OCI-LY1 (cell line): ENCODE measurements around the gene ADGRF1.
"Not testable (repeated sequence)": the region's sequence is repeated elsewhere in the genome, so short reads cannot be mapped to it uniquely, and the experiment has no call there.

Experiments used
- H2AFZ ChIP-seq: fragments of 200-600 bp; sonication (generic), shearing (Covaris generic); 2 replicates; pipeline ENCODE4 v1.6.0; 2014; ENCODE audit warnings: antibody characterized with exemption, mild to moderate bottlenecking, low read length
- H3F3A ChIP-seq: fragments of 200-600 bp; sonication (generic), shearing (Covaris generic); 2 replicates; pipeline ENCODE4 v1.6.0; 2014; ENCODE audit warnings: mild to moderate bottlenecking, antibody characterized with exemption, low read length, moderate library complexity; ENCODE audit not compliant: insufficient read depth
- H3K27ac ChIP-seq: fragments of 200-600 bp; sonication (generic); 2 replicates; pipeline ENCODE4 v1.5.1; 2014; ENCODE audit warnings: low read length, mixed run types, mild to moderate bottlenecking, low read depth; ENCODE audit not compliant: poor library complexity, severe bottlenecking
- H3K27me3 ChIP-seq: fragments of 200-600 bp; sonication (generic); 2 replicates; pipeline ENCODE4 v1.6.0; 2014; ENCODE audit warnings: antibody characterized with exemption, mild to moderate bottlenecking, low read length, moderate library complexity; ENCODE audit not compliant: insufficient read depth
- H3K36me3 ChIP-seq: fragments of 200-600 bp; sonication (generic); 2 replicates; pipeline ENCODE4 v1.6.1; 2014; ENCODE audit warnings: mild to moderate bottlenecking, antibody characterized with exemption, low read length, moderate library complexity, mixed read lengths; ENCODE audit not compliant: insufficient read depth
- H3K4me1 ChIP-seq: fragments of 200-600 bp; sonication (generic); 2 replicates; pipeline ENCODE4 v1.5.1; 2014; ENCODE audit warnings: mild to moderate bottlenecking, low read length, moderate library complexity; ENCODE audit not compliant: insufficient read depth, severe bottlenecking
- H3K4me2 ChIP-seq: fragments of 200-600 bp; sonication (generic), shearing (Covaris generic); 2 replicates; pipeline ENCODE4 v1.6.1; 2014; ENCODE audit warnings: low read length
- H3K4me3 ChIP-seq: fragments of 200-600 bp; sonication (generic); 2 replicates; pipeline ENCODE4 v1.5.1; 2014; ENCODE audit warnings: low read length, low read depth, mild to moderate bottlenecking, mixed read lengths; ENCODE audit not compliant: poor library complexity, severe bottlenecking
- H3K79me2 ChIP-seq: fragments of 200-600 bp; shearing (Covaris generic); 2 replicates; pipeline ENCODE4 v1.6.1; 2016; ENCODE audit warnings: mixed run types, low read length, mixed read lengths; ENCODE audit not compliant: insufficient read depth
- H3K9ac ChIP-seq: fragments of 200-600 bp; sonication (generic), shearing (Covaris generic); 2 replicates; pipeline ENCODE4 v1.6.1; 2014; ENCODE audit warnings: mild to moderate bottlenecking, low read length, mixed read lengths
- H3K9me2 ChIP-seq: fragments of 200-600 bp; sonication (generic), shearing (Covaris generic); 2 replicates; pipeline ENCODE4 v1.6.1; 2014; ENCODE audit warnings: low read depth, mild to moderate bottlenecking, low read length, mixed read lengths
- H3K9me3 ChIP-seq: fragments of 200-600 bp; shearing (Covaris generic); 2 replicates; pipeline ENCODE4 v1.6.1; 2014; ENCODE audit warnings: low read length, mixed read lengths
- H4K20me1 ChIP-seq: fragments of 200-600 bp; sonication (generic), shearing (Covaris generic); 2 replicates; pipeline ENCODE4 v1.6.0; 2016; ENCODE audit warnings: mild to moderate bottlenecking, low read length; ENCODE audit not compliant: insufficient read depth
- CTCF ChIP-seq: fragments of 200-600 bp; sonication (generic), shearing (Covaris generic); IDR thresholded peaks from 2 replicates; pipeline ENCODE4 v1.5.1; 2017; ENCODE audit warnings: mild to moderate bottlenecking, antibody characterized with exemption, low read length, moderate library complexity, mixed read lengths
- EZH2 ChIP-seq: fragments of 200-600 bp; sonication (generic), shearing (Covaris generic); IDR thresholded peaks from 2 replicates; pipeline ENCODE4 v1.8.0; 2017; ENCODE audit warnings: borderline replicate concordance, mixed run types, mild to moderate bottlenecking, antibody characterized with exemption, low read length, moderate library complexity, mixed read lengths

ADGRF1 gene

DNA sequence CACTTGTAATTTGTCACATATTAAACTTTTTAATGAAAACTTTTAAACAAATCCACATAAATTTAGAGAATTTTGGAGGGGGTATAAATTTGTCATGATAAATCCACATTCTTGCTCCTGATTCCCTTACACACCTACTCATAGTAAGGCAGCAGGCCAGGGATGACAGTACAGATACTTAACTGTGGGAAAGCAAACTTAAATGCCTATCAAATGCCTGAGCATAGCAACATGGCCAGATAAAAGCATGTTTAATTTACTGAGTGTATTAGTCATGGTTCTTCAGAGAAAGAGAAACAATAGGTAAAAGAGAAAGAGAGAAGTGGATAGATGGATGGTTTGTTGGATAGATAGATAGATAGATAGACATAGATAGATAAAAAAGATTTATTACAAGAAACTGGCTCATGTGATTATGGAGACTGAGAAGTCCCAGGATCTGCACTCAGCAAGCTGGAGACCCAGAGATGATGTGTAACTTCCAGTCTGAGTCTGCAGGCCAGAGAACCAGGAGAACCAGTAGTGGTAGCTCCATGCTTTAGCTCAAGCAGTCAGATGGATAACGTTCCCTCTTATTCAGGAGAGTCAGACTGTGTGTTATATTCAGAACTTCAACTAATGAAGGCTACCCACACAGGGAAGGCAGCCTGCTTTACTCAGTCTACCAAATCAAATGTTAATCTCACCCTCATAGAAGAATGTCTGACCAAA lies 15.9 kb upstream of the ADGRF1 start:
- H3K79me2 ChIP-seq, result no peaks in the 10 kb centered on the region
- no peak for TF ChIP-seq EZH2
- TF ChIP-seq CTCF, result no peak
- H3K36me3 ChIP-seq, result no peaks in the 10 kb centered on the region
- no peaks in the 10 kb centered on the region for H3K9me3 ChIP-seq
- H3K4me1 ChIP-seq, result no peaks in the 10 kb centered on the region
- H3K4me2 ChIP-seq, result no peak overlapping the region
- H3K4me3 ChIP-seq, result no peak overlapping the region
- no peak overlapping the region for H3K27ac ChIP-seq
- no peaks in the 10 kb centered on the region for H3K9me2 ChIP-seq
- H3K9ac ChIP-seq, result no peak overlapping the region
- H3K27me3 ChIP-seq, result no peaks in the 10 kb centered on the region
- H3F3A ChIP-seq, result no peaks in the 10 kb centered on the region
- no peak overlapping the region for H2AFZ ChIP-seq
- H4K20me1 ChIP-seq, result no peaks in the 10 kb centered on the region

DNA sequence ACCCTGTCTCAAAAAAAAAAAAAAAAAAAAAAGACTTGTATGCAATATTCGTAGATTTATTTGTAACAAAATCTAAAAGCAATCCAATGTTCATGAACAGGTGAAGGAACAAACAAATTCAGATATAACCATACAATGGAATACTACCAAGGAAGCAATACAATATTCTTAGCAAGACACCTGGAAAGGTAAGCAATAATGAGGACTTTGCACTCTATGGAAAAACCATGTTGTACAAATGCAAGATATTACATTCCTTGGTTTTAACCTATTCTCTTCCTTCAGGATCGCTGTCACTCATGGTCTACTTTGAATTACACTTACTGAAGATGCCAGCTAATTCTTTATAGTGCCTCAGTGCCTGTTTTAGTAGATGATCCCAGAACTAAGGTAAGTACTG lies 14.7 kb upstream of the ADGRF1 start:
- H4K20me1 ChIP-seq, result no peaks in the 10 kb centered on the region
- H3K4me1 ChIP-seq, result no peaks in the 10 kb centered on the region
- H3K27me3 ChIP-seq, result no peaks in the 10 kb centered on the region
- no peak overlapping the region for H3K27ac ChIP-seq
- no peak overlapping the region for H3K9ac ChIP-seq
- no peaks in the 10 kb centered on the region for H3K79me2 ChIP-seq
- no peak overlapping the region for H3K4me2 ChIP-seq
- no peaks in the 10 kb centered on the region for H3K9me2 ChIP-seq
- no peak overlapping the region for H3K4me3 ChIP-seq
- no peaks in the 10 kb centered on the region for H3F3A ChIP-seq
- TF ChIP-seq EZH2, result no peak
- TF ChIP-seq CTCF, result no peak
- no peaks in the 10 kb centered on the region for H3K9me3 ChIP-seq
- no peak overlapping the region for H2AFZ ChIP-seq
- no peaks in the 10 kb centered on the region for H3K36me3 ChIP-seq

- not testable (repeated sequence) for H3K27me3 ChIP-seq, H4K20me1 ChIP-seq, H3K4me3 ChIP-seq, H3K9me2 ChIP-seq, H3K9ac ChIP-seq, H3K9me3 ChIP-seq, H3K4me1 ChIP-seq, H3F3A ChIP-seq, H2AFZ ChIP-seq, H3K79me2 ChIP-seq, H3K27ac ChIP-seq, H3K36me3 ChIP-seq, H3K4me2 ChIP-seq
Measured at GRCh38 chr6:47054302-47054701, 12.2 kb upstream of the ADGRF1 start.

DNA sequence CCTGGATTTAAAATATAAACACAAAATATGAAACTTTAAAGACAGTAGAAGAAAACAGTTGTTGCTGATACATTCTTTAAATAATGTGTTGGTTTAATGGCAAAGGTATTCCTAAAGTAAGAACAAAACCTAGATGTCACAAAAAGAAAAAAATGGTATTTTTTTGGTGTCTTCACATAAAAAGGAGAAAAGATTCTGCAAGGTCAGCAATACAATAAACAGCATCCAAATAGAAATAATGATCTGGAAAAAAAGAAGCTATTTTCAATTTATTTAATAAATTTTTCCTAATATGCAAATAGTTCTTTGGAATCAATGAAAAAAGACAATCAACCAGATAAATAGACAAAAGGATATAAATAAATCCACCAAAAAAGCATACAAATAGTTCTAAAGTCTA lies 6.5 kb upstream of the ADGRF1 start:
- Histone ChIP-seq H3K4me3 (no peak overlapping the region), H3F3A (no peaks in the 10 kb centered on the region), H3K36me3 (no peaks in the 10 kb centered on the region), H3K27ac (no peak overlapping the region), H2AFZ (no peak overlapping the region), H3K79me2 (no peaks in the 10 kb centered on the region), H3K9me3 (no peaks in the 10 kb centered on the region), H3K4me2 (no peak overlapping the region), H4K20me1 (no peaks in the 10 kb centered on the region), H3K9me2 (no peaks in the 10 kb centered on the region), H3K27me3 (no peaks in the 10 kb centered on the region), H3K4me1 (no peaks in the 10 kb centered on the region), H3K9ac (no peak overlapping the region)
- TF ChIP-seq EZH2, result no peak
